ENCODE results near the gene SLIT1. TPM values are rescaled to one million over a fixed set of nuclear protein-coding genes. Genes with fewer than 3 reads are reported as not detected.
"Not testable (repeated sequence)": the region's sequence is repeated elsewhere in the genome, so short reads cannot be mapped to it uniquely, and the experiment has no call there.

Gene SLIT1
- total RNA-seq, 2 donors from 2014 or later, result 0.14 to 0.35 TPM

DNA sequence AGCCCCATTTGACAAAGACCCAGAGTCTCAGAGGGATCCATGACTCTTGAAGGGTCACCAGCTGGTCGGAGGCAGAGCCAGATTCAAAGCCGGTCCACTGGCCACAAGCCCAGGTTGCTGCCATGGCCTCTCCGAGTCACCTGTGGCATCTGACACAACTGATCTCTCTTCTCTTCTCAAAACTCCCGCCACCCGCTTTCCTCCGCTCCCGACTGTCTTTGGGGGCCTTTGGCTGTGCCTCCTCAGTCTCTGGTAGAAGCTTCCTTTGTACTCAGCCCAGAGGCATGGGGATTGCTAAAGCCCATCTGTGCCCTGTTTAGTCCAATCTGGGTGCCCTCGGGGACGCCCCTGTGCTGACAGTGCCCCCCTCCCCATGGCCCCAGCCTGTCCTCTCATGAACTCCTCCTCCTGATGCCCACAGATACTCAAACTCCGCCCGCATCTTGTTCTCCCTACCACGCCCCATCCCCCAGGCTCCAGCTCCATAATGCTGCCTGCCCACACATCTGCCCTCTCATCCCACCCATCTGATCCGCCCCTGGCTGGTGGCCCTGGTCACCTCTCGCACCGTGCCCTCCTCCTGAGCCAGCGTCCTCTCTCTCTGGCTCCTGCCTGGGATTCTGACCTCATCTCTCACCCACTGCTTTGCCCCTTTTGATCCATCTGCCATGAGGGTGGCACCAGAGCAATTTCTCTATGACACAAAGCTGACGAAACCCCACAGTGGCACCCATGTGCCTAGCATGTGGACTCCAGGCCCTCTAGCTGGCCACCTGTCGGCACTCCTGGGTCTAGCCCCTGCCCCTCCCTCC lies 150.6 kb downstream of the SLIT1 start:
- TF ChIP-seq, protein P1, sequence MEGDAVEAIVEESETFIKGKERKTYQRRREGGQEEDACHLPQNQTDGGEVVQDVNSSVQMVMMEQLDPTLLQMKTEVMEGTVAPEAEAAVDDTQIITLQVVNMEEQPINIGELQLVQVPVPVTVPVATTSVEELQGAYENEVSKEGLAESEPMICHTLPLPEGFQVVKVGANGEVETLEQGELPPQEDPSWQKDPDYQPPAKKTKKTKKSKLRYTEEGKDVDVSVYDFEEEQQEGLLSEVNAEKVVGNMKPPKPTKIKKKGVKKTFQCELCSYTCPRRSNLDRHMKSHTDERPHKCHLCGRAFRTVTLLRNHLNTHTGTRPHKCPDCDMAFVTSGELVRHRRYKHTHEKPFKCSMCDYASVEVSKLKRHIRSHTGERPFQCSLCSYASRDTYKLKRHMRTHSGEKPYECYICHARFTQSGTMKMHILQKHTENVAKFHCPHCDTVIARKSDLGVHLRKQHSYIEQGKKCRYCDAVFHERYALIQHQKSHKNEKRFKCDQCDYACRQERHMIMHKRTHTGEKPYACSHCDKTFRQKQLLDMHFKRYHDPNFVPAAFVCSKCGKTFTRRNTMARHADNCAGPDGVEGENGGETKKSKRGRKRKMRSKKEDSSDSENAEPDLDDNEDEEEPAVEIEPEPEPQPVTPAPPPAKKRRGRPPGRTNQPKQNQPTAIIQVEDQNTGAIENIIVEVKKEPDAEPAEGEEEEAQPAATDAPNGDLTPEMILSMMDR (IDR thresholded peaks at IDR 0.05), result no peak
- H3K4me3 ChIP-seq, result no peak overlapping the region
- DNase-seq (ENCODE audit: low spot score) (no peak), ATAC-seq (ENCODE audit: insufficient number of reproducible peaks, low FRiP score, low read depth) (no peak)
- no peaks in the 10 kb centered on the region for H3K27me3 ChIP-seq (replicated peaks; ENCODE audit: insufficient read depth)
- H3K4me1 ChIP-seq (ENCODE audit: control insufficient read depth in 1 of 2, low read depth in 2 of 2), result peaks cover 0 to 13% of the 10 kb centered on the region in 2 donors
- no peaks in the 10 kb centered on the region for H3K36me3 ChIP-seq
- H3K27ac ChIP-seq, result no peak overlapping the region
- H3K9me3 ChIP-seq, result no peaks in the 10 kb centered on the region

DNA sequence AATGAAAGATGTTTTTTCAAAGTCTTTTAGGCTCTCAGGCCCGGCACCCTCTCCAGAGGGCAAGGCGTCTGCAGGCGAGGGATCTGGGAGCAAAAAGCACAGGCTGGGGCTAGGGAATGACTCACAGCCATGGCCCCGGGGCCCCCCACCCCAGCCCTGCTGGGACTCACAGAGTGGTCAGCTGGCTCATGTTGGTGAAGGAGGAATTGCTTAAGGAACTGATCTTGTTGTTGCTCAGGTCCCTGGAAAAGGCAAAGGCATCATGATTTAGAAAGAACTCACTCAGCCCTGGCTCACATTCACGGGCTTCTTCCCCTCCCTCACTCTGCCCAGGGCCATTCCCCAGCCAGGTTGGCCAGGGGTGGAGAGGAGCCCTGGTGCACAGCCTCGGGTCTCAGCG lies 151.5 kb downstream of the SLIT1 start:
- Histone ChIP-seq H3K4me3 (no peak overlapping the region), H3K36me3 (no peaks in the 10 kb centered on the region), H3K9me3 (no peaks in the 10 kb centered on the region), H3K27ac (no peak overlapping the region), H3K4me1 (ENCODE audit: control insufficient read depth in 1 of 2, low read depth in 2 of 2) (peaks cover 0 to 13% of the 10 kb centered on the region in 2 donors), H3K27me3 (replicated peaks; ENCODE audit: insufficient read depth) (no peaks in the 10 kb centered on the region)
- no peak for ATAC-seq (ENCODE audit: insufficient number of reproducible peaks, low FRiP score, low read depth)
- TF ChIP-seq, protein P1 (IDR thresholded peaks at IDR 0.05), result no peak
- no peak for DNase-seq (ENCODE audit: low spot score)

DNA sequence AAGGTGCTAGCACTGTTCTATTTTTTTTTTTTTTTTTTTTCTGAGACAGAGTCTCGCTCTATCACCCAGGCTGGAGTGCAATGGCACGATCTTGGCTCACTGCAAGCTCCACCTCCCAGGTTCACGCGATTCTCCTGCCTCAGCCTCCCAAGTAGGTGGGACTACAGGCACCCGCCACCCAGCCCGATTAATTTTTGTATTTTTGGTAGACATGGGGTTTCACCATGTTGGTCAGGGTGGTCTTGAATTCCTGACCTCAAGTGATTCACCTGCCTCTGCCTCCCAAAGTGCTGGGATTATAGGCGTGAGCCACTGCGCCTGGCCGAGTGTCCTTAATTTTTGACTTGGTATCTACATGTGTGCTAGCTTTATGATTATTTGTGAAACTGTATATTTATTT lies 151.9 kb downstream of the SLIT1 start:
- H3K27ac ChIP-seq; DNase-seq (ENCODE audit: low spot score); ATAC-seq (ENCODE audit: insufficient number of reproducible peaks, low FRiP score, low read depth); H3K36me3 ChIP-seq; H3K9me3 ChIP-seq; H3K4me3 ChIP-seq; H3K27me3 ChIP-seq (replicated peaks; ENCODE audit: insufficient read depth): not testable (repeated sequence)
- peaks cover 0 to 13% of the 10 kb centered on the region in 2 donors for H3K4me1 ChIP-seq (ENCODE audit: control insufficient read depth in 1 of 2, low read depth in 2 of 2)

DNA sequence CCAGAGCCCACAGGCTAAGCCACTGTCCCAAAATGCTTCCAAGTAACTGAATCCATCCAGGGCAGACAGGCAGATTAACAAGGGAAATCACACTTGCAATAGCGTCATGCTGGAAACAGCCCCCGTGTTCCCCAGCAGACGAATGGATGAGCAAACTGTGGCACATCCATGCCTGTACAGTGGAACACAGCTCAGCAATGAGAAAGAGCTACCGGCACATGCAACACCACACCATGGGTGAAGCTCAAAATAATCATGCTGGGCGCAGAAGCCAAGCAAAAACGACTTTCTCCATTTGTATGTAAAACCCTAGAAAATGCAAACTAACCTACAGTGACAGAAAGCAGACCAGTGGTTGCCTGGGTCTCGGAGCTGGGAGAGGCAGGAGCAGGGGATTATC lies 153.1 kb downstream of the SLIT1 start:
- Histone ChIP-seq H3K9me3 (no peaks in the 10 kb centered on the region), H3K27ac (no peak overlapping the region), H3K4me1 (ENCODE audit: control insufficient read depth in 1 of 2, low read depth in 2 of 2) (peaks cover 0 to 7% of the 10 kb centered on the region in 2 donors), H3K27me3 (replicated peaks; ENCODE audit: insufficient read depth) (no peaks in the 10 kb centered on the region), H3K36me3 (no peaks in the 10 kb centered on the region), H3K4me3 (no peak overlapping the region)
- TF ChIP-seq, protein P1 (IDR thresholded peaks at IDR 0.05), result no peak
- DNase-seq (ENCODE audit: low spot score) (no peak), ATAC-seq (ENCODE audit: insufficient number of reproducible peaks, low FRiP score, low read depth) (no peak)

DNA sequence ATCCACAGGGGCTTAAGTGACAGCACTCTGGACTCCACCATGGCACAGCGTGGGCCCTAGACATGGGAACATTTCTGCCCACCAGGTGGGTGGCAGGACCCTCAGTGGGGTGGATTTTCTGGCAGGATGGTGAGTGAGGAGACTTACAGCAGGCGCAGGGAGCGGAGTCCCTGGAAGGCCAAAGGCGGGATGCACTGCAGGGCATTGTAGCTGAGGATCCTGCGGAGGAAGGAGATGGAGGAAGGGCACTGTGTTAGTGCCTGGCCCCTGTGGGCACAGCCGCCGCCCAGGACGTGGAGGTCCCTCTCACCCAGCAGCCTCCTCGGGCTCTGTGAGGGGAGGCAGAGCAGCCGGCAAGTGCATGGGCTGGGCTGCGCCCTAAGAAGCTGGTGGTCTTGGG lies 154.3 kb downstream of the SLIT1 start:
- ATAC-seq (ENCODE audit: insufficient number of reproducible peaks, low FRiP score, low read depth) (no peak), DNase-seq (ENCODE audit: low spot score) (no peak)
- H3K27ac ChIP-seq, result no peak overlapping the region
- no peaks in the 10 kb centered on the region for H3K9me3 ChIP-seq
- H3K27me3 ChIP-seq (replicated peaks; ENCODE audit: insufficient read depth), result no peaks in the 10 kb centered on the region
- no peaks in the 10 kb centered on the region for H3K4me1 ChIP-seq (ENCODE audit: control insufficient read depth in 1 of 2, low read depth in 2 of 2)
- H3K36me3 ChIP-seq, result no peaks in the 10 kb centered on the region
- TF ChIP-seq, protein P1 (IDR thresholded peaks at IDR 0.05), result no peak
- H3K4me3 ChIP-seq, result no peak overlapping the region
